Measurements from ENCODE around the gene SYNDIG1.

GRCh38 chr20:24546232-24546892 lies 76.9 kb downstream of the SYNDIG1 start:
- no peak for TF ChIP-seq CTCF (IDR thresholded peaks at IDR 0.05 in 4 of 5, conservative IDR thresholded peaks at IDR 0.05 in 1 of 5)
- TF ChIP-seq POLR2A (IDR thresholded peaks at IDR 0.05): no peak

Measured in gastrocnemius medialis (tissue), 4 donors.